CD4-positive, alpha-beta T cell treated with Interleukin-17A for 4 hours (primary cell): ENCODE measurements around the gene IDH1.
A peak's percentile ranks its signal among the peaks of the same experiment; 100 is the strongest.
"Not testable (repeated sequence)": the region's sequence is repeated elsewhere in the genome, so short reads cannot be mapped to it uniquely, and the experiment has no call there.

Experiments used
- DNase-seq: peaks from one replicate; pipeline ENCODE4 v3.0.0-alpha.2; 2020; ENCODE audit warnings: mixed read lengths

Gene IDH1

DNA sequence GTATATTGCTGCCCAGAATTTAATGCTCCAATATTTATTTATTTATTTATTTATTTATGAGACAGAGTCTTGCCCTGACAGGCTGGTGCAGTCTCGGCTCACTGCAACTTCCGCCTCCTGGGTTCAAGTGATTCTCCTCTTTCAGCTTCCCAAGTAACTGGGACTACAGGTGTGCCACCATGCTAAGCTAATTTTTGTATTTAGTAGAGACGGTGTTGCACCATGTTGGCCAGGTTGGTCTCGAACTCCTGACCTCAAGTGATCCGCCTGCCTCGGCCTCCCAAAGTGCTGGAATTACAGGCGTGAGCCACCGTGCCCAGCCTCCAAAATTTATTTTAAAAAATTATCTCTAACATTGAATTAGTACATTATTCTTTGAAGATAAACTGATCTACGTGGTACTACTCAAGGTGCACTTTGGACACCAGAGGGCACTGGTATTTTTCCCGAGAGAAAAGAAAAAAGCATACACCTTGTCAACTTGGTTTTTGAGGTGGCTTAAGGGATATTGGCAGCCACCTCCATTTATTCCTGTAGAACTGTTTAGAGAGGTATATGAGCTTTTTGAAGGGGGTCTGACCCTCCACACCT is 1.4 kb upstream of the IDH1 start:
- DNase-seq, result no peak

- DNase-seq, result no peak
Measured at GRCh38 chr2:208255557-208256106, 761 bp upstream of the IDH1 start.

GRCh38 chr2:208254118-208254870 is 577 bp downstream of the IDH1 start:
- DNase-seq, result peak; percentile 88

DNA sequence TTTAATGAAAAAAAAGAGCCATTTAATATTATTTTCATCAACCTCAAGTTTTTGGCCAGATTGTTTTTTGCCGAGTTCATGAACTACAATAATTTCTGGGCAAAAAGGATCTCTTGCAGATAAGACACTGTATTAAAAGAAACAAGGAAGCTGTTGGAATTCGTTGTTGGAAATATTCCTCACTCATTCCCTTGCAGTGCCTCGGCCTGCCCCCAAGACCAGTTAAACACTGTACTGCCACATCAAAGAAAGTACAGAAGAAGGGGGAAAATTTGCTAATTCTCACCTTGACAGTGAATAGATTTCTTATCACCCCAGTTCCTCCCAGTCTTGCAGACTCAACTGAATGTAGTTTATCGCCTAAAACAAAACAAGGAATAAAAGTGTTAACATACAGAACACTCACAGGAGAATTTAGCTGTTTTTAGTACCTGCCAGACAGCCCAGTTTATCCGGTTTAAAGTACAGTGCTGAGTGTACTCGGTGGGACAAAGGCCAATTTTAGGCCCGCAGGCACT is 1.2 kb downstream of the IDH1 start:
- no peak for DNase-seq

DNA sequence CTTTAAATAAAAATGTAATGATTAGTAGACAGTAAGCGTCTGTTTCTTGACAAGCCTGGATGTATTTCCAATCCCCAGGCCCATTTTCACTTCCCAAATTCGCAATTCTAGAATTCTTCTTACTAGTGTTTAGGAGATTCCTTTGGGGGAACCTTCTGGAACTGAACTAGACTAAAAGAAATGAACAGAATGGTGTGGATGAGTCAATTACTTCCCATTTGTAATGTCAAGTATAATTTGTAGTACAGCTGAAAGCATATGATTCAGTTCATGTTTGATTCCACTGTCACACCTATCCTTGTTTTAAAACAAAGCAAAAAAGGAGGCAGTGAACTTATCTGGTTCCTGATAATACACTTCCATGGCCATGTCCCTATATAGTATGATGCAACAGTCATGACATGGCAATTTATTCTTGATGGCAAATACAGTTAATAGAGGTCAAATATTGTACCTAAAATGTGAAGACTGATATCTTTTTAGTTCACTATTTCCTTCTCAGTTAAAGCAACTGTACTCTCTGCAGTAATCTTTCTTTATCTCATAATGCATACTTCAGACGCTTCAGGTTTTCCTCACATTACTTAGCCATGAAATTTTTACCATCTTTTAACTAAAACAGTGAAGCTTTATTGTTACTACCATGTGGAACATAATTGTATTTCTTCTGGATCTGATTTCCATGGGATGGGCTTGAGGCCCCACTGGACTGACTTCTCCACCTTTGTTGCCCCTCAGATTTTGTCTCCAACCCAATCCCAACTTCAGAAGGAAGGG is 2.0 kb downstream of the IDH1 start:
- no peak for DNase-seq

DNA sequence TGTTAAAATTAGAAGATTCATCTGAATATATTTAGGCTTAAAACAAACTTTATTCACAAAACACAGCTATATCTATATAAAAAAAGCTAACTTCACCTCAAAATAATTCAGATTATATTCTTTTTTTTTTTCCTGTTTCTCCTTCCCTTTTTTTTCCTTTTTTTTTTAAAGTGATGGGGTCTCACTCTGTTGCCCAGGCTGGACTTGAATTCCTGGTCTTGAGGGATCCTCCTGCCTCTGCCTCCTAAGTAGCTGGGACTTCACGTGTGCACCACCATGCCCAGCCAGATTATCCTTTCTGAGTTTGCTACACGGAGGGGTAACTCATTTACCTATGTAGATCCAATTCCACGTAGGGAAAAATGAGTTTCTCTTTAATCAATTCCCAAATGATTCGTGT is 3.8 kb downstream of the IDH1 start:
- DNase-seq, result no peak

- DNase-seq, result no peak
Measured at GRCh38 chr2:208250388-208250787, 4.5 kb downstream of the IDH1 start.

DNA sequence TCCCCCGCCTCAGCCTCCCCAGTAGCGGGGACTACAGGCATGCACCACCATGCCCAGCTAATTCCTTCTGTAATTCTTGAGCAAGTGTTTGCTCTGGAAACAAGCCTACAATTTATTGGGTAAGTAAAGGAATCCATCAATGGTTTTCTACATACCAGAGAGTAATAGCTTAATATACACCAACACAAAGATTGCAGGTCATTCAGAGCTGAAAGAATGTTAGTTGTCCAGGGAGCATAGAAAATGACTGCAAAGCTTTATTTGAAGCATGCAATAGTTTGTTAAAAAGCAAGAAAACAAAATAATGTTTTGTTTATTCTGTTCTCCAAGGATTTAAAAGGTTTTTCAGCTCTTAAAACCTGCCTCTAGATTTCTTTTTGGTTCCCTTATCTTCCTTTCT is 5.6 kb downstream of the IDH1 start:
- no peak for DNase-seq

DNA sequence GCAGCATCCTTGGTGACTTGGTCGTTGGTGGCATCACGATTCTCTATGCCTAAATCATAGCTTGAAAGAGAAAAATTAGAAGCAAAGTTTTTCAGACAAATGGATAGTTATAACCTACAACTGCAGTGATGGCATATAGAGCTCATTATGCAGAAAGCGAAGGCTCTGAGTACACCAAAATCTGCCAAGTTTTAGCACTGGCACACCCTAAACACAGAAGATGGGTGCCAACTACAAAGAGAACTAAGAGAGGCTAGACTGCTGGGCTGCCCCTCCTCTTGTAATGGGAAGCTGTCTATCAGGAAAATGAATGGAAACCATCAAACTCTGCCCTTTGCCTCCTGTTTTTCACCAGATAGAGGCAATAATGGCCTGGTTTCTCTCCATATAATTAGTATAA is 6.3 kb downstream of the IDH1 start:
- DNase-seq, result no peak

DNA sequence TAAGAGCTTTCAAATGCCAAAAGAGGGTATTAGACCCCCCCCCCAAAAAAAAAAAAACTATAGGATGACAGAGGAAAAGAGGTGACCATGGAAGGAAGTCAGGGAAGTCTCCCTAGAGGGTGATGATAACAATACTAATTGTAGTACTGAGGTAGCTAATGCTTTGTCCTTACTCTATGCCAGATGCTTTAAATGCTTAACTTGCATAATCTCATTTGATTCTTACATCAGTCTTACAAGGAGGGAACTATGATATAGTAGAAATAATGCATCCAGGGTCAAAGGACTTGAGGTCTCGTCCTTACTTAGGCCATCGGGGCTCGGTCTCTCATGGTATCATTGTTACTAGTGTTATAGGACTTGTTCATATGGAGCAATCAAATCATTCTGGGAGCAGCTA is 9.1 kb downstream of the IDH1 start:
- no peak for DNase-seq

DNA sequence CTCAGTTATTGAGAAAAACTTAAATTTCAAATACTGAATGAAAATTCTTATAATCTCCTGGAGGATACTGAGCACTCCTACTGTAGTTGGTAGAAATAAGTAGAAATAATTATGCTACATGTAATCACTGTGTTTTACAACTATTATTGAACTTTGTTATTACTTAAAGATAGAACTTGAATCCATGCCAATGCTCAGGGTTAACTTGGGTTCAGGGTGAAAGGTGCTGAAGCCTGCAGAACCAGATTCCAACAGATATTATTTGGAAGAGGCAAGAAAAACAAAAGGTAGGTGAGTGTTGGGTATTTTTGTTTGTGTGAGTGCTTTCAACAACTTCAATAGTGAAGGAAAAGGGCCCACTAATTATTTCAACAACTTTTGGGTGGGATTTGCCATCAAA is 10.4 kb downstream of the IDH1 start:
- no peak for DNase-seq

GRCh38 chr2:208240619-208241209 is 14.2 kb downstream of the IDH1 start:
- no peak for DNase-seq

DNA sequence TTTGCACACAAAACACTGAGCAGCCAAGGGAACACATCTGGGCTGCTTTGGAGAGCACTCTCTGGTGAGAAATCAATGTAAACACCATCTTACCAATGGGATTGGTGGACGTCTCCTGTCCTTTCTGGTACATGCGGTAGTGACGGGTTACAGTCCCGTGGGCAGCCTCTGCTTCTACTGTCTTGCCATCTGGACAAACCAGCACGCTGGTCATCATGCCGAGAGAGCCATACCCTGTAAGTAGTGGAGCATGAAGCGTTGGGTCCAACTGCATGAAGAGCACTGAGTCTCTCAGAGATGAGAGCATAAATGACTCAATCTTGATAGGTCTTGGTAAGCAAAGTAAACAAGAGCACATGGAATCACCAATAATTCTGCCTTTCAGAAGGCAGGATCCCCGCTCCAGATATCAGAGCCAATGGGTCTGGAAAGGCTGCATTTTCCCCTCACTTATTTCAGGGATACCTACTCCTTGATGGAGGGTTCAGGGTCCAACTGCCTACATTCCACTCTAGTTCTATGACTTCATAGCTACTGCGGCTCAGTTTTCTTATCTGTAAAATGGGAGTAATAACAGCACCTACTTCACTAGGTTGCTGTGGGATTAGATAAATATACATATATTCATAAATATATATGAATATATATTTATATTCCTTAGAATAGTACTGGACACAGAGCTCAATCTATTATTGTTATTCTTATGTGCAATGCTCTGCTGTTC is 14.9 kb downstream of the IDH1 start:
- DNase-seq, result no peak

GRCh38 chr2:208235860-208236259 is 19.0 kb downstream of the IDH1 start:
- DNase-seq, result no peak

DNA sequence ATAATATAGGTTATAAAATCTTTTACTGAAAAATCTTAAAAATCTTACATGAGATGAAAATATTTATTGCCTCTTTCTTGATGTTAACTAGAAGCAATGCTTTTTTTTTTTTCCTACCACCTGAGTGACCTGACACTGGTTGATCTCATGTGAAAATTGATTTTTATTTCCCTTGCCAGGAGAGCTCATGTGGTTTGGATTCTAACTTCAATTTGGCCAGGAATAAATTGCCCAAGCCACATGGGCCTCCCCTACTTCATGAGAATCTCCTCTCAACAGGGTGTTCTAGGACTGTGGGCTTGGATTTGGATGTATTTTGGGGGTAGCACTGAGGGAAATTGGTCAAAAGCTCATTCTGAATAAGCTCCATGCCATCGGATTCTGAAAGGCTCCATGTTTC is 20.1 kb downstream of the IDH1 start:
- DNase-seq, result no peak

GRCh38 chr2:208228476-208228875 is 26.4 kb downstream of the IDH1 start:
- DNase-seq, result no peak

DNA sequence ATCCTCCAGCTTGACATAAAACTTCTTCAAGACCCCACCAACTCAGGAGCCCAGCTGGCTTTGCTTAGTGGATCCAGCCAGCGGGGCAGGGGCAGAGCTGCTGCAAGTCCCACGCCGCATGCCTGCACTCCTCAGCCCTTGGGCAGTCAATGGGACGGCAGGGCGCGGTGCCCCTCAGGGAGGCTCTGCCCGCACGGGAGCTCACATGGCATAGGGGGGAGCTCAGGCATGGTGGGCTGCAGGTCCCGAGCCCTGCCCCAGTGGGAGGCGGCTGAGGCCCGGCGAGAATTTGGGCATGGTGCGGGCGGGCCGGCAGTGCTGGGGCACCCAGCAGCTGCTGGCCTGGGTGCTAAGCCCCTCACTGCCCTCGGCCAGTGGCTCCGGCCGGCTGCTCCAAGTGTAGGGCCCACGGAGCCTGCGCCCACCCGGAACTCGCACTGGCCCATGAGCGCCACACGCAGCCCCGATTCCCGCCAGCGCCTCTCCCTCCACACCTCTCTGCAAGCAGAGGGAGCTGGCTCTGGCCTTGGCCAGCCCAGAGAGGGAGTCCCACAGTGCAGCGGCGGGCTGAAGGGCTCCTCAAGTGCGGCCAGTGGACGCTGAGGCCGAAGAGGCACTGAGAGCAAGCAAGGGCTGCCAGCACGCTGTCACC is 27.2 kb downstream of the IDH1 start:
- DNase-seq, result no peak

DNA sequence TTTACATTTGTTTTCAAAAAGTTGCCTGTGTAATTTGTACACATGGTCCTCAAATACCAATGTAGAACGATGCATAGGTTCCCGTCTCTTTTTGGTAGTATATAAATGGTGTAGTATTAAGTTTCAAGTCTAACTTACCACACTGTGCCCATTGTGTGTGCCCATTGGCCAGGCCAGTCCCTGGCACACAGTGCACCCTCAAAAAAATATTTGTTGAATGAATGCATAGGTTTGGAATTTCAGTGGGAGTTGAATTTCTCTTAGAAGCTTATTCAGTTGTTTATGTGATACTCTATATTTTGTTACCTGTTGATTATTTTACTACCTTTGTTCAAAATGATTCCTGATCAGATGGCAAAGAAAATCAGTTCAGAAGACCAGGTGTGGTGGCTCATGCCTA is 30.1 kb downstream of the IDH1 start:
- DNase-seq, result no peak

GRCh38 chr2:208222351-208222750 is 32.5 kb downstream of the IDH1 start:
- no peak for DNase-seq

DNA sequence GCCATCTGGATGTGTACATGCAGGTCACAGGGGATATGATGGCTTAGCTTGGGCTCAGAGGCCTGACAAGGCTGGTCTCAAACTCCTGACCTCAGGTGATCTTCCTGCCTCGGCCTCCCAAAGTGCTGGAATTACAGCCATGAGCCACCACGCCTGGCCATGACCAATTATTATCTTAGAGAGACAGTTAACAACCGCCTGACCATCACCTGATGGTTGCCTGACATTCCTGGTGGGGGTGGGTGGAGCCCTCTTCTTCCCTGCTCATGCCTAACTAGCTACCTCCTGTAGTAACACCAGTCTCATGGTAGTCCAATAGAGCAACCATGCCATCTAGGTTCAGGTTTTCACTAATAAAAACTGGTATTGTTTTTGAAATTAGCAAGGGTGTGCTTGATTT is 33.0 kb downstream of the IDH1 start:
- not testable (repeated sequence) for DNase-seq

DNA sequence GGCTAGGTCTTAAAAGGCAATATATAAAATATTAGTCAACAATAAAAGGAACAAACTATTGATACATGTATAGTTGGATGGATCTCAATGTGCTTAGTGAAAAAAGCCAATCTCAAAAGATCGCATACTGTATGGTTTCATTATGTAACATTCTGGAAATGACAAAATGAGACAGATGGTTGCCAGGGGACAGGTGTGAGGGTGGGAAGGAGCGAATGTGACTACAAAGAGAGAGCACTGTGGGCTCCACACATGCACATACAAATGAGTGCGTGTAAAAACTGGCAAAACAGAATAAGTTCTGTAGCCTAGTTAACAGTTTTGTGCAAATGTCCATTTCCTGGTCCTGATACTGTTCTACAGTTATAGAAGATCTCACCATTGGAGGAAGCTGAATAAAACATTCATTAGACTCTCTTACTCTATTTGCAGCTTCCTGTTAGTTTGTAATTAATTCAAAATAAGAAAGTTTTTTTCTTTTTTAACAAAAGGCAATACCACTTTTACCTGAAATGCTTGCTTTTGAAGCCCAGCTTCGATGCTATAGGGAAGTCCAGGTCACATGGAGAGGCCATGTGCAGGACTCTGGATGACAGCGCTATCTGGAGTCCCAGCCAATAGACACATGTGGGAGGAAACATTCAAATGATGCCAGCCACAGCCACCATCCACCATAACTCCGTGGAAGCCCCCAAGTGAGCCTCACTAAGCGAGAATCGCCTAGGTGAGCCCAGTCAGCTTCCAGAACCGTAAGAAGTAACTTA is 44.0 kb downstream of the IDH1 start:
- DNase-seq, result no peak
